GM21619 (cell line): ENCODE data around the gene MRPS35.

Source experiments
- ATAC-seq: cut with Tn5 transposase; IDR thresholded peaks from one replicate; pipeline ENCODE4 v1.9.1; 2021; ENCODE audit not compliant: unreplicated experiment

The MRPS35 gene

GRCh38 chr12:27771481-27772327 is 61.1 kb downstream of the MRPS35 start:
- no peak for ATAC-seq

DNA sequence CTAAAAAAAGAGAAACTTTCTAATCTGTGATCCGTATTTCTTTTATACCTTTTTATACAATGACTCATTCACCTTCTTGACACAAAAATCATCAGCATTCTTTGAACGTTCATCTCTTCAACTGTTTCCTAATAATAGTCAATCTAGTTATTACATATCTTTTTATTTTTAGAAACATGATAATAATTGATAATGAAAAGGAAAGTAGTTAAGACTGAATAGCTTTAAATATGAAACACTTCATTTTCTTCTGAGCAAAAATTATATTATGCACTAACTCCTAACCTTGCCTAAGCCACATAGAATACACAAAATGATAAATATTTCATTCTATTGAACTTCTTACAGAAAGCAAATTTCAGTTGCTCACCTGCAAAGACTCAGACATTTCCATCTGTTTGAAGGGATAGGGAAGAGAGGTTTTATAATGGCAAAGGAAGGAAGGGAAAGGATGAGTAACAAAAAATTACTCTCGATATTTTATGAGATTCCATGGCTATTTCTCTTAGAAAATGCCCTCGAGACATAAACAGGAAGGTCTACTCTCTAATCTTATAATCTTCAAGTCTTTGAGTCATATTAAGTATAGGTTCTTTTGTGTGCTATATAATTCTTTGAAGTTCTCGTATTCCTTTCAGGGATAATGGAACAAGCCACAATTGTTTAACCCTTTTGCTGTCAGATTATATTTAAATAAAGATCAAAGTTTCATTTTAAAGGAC is 61.9 kb downstream of the MRPS35 start:
- ATAC-seq: no peak

DNA sequence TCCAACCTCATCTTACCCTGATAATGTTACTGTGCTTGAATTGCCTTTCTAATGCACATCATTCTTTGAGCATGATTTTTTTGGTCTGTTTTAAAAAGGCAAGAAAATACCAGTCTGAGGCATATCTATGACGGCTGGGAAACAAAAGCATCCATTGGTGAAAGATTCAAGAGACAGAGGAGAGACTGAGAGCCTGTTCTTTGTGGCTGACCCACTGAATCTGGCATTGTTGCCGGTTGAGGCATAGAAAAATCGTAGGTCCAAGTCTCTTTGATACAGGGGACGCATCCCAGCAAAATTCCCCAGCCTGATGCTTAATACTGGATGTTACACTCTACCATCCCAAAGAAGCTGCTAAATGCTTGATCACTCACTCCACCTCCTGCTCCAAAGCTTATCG is 66.5 kb downstream of the MRPS35 start:
- ATAC-seq: no peak

DNA sequence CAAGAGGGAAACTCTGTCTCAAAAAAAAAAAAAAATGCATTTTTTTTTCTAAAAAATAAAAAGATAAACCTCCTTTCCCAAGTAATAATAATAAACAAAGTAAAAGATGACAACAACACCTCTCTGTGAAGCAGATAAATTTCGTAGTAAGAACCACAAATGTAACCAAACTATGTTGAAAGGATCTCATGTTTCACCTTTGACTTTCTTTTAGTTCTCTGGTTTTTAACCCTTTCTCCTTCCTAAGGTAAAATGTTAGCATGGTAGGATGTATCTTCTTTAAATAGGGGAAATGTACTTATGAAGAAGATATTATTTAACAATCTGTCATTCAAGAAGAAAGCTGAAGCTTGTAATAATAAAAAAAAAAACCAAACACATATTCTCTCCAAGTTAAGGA is 67.6 kb downstream of the MRPS35 start:
- no peak for ATAC-seq

- peak; percentile 6 for ATAC-seq
Measured at GRCh38 chr12:27779416-27779919, 68.8 kb downstream of the MRPS35 start.

DNA sequence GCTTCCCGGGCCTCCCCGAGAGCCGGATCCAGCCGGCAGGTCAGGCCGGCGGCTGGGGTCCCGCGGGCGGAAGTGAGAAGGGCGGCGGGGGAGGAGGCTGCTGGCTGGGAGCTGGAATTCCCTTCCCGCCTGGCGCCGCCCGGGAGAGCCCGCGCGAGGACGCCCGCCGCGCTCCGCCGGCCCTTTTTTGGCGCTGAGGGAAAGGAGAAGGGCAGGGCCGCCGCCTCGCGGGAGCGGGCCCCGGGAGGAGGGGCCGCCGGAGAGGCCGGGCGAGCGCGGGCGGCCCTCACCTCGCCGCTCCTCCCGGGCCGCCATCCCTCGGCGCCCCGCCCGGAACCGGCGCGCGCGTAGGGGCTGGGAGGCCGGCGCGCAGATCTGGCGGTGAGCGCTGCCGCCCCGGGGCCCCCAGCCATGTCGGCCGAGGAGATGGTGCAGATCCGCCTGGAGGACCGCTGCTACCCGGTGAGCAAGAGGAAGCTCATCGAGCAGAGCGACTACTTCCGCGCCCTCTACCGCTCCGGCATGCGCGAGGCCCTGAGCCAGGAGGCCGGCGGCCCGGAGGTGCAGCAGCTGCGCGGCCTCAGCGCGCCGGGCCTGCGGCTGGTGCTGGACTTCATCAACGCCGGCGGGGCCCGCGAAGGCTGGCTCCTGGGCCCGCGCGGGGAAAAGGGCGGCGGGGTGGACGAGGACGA is 69.4 kb downstream of the MRPS35 start, which contains the start of the genes KLHL42 and MANSC4:
Gene KLHL42, plus strand, starts transcription at position 314 of the 692 bp plus-strand sequence. Its CDS starts 98 bp downstream, at position 412.
Gene MANSC4, minus strand, starts transcription at position 317 of the 692 bp plus-strand sequence. CDS start 8,960 bp downstream, outside the sequence.
- peak; percentile 77 for ATAC-seq

DNA sequence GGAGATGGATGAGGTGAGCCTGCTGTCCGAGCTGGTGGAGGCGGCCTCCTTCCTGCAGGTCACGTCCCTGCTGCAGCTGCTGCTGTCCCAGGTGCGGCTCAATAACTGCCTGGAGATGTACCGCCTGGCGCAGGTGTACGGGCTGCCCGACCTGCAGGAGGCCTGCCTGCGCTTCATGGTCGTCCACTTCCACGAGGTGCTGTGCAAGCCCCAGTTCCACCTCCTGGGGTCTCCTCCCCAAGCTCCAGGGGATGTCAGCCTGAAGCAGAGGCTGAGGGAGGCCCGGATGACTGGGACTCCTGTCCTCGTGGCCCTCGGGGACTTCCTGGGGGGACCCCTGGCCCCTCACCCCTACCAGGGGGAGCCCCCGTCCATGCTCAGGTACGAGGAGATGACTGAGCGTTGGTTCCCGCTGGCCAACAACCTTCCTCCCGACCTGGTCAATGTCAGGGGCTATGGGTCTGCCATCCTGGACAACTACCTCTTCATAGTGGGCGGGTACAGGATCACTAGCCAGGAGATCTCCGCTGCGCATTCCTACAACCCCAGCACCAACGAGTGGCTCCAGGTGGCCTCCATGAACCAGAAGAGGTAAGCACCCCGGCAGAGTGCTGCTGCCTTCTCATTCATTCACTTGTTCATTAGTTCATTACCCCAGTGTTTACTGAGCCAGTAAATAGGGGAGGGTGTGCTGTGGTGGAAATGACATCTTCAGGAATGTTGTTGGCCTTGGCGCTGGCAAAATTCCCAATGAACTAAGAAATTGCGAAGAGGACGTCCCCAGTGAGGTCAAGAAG is 70.2 kb downstream of the MRPS35 start:
- ATAC-seq: peak; percentile 40

GRCh38 chr12:27781680-27782079 is 71.0 kb downstream of the MRPS35 start:
- no peak for ATAC-seq

GRCh38 chr12:27782481-27782880 is 71.8 kb downstream of the MRPS35 start:
- no peak for ATAC-seq

- ATAC-seq: no peak
Measured at GRCh38 chr12:27785882-27786570, 75.4 kb downstream of the MRPS35 start.

DNA sequence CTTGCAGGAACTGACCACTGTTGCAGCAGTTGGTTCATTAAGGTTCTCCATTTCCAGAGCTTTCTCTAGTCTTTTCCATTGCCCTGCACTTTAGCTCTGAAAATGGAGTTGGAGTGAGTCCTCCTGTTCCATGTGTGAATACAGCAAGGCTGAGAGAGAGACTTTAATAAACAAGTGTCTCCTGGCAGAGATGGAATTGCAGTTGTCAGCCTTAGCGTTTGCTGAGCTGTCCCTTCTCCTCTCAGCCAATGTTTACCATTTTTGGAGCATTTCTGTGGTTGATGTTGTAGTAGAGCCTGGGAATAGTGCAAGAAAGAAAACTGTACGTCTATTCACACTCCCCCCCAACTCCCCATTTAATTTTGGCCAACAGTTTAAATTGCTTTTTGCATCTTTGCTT is 76.9 kb downstream of the MRPS35 start:
- ATAC-seq: no peak

DNA sequence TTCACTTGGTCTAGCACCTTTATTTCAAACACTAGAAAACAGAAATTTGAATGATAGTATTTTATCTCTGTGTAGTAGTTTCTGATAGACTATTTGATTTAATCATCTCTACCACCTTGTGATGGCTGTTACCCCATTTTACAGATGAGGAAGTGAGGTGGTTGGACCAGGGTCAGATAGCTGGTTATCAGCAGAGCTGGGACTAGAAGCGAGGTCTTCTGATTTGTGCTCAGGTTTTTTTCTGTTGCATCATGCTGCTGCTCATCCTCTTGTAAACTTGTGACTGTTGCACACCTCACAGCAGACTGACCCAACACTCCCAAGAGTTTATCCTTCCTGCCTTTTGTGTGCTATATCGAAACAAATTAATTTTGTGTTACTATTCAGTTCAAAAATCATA is 79.5 kb downstream of the MRPS35 start:
- no peak for ATAC-seq

- no peak for ATAC-seq
Measured at GRCh38 chr12:27794818-27795584, 84.4 kb downstream of the MRPS35 start.

DNA sequence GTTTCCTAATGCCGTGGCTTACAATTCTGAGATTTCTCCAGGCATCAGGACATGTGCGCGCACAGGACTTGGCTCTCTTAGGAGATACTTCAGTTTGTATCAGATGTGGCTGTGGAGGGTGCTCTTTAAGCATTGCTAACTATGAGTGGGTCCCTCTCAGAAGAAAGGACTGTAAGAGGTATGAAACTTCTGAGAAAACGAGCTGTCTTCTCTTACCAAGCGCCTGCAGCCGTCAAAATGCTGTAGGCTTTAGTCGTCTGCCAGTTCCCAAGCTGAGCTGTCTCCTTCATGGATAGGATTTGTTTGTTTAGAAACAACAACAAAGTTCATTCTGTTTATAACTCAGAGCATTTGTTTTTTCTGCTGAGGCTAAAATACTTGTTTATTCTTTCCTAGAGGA is 85.5 kb downstream of the MRPS35 start:
- ATAC-seq: no peak

- no peak for ATAC-seq
Measured at GRCh38 chr12:27797301-27798025, 86.8 kb downstream of the MRPS35 start.

- ATAC-seq: no peak
Measured at GRCh38 chr12:27800819-27801218, 90.2 kb downstream of the MRPS35 start.

- ATAC-seq: no peak
Measured at GRCh38 chr12:27801630-27802029, 91.0 kb downstream of the MRPS35 start.

- no peak for ATAC-seq
Measured at GRCh38 chr12:27802511-27802910, 91.9 kb downstream of the MRPS35 start.
